ENCODE results near the gene NDRG3.
A peak's percentile ranks its signal among the peaks of the same experiment; 100 is the strongest.
"Not testable (repeated sequence)": the region's sequence is repeated elsewhere in the genome, so short reads cannot be mapped to it uniquely, and the experiment has no call there.

NDRG3 gene

DNA sequence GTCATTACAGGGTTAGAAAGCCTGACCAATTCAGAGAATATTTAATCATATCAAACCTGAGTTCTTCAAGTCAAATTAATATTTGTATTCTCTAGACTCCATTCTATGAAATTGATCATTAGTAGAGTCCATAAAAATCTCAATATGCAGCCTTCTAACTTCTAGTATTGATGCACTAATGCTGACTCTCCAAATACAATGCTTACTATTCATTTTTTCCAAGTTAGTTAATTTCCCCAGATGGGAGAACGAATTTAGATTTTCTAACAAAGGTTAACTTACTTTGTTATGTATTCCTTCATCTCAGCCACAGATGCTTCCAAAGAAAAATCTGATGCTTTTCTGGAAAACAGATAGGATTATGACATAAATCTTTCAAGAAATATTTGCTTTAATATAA lies 12.4 kb upstream of the NDRG3 start:
- DNase-seq: no peak

DNA sequence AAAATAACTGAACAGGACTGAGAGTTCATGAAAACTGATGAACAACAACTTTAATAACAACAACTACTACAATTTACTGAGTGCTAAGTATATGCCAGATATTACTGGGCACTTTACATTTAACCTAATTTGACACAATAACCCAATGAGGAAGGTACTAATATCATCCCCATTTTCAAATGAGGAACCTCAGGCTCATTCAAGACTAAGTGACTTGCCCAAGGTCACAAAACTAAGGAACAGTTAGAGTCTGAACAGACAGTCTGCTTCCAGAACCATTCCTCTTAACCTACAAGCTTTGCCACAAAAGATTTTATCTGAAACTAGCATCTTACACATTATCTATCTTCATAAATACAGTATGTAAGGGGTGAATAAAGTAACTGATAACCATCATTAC lies 10.6 kb upstream of the NDRG3 start:
- DNase-seq: no peak

DNA sequence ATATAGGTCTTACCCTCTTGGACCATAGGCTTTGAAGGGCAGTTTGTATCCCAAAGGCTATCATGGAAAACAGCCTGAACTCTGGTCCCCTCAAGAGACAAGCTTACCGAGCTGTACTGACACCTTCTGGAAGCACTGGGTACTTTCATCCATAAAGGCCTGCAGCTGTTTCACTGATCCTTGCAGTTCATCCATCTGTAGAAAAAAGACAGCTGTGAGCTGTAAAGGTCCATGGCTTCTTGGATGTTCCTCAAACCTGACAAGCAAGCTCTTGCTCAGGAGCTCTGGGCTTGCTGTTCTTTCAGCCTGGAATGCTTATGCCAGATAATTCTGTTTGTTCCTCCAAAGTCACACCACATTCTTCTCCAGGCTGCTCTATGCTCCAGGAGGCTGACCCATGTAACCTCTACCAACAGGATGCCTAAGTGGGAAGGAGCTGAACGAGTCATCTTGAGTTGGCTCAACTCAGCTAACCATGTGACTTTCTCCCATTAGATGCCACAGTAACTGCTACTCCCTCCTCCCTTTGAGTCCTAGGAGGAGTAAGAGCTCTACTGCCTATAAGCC lies 8.8 kb upstream of the NDRG3 start:
- peak; percentile 68 to 86 for DNase-seq

DNA sequence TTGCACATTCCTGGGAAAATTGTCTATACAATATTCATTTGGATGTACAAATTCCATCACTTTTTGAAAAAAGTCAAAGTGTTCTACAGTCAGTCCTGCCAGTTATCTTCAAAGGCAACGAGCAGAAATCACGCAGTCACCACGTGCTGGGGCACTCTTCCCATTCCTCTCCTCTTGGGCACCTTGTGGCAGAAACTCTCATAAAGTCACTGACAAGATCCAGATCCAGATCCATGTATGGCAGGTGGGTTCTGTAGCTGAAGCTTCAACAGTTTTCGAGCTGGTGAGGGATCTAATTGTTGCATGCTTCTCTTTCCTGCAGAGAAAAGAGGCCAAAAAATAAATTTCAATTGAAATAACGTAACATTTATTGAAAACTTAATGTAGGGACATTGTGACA lies 6.7 kb upstream of the NDRG3 start:
- DNase-seq: no peak

DNA sequence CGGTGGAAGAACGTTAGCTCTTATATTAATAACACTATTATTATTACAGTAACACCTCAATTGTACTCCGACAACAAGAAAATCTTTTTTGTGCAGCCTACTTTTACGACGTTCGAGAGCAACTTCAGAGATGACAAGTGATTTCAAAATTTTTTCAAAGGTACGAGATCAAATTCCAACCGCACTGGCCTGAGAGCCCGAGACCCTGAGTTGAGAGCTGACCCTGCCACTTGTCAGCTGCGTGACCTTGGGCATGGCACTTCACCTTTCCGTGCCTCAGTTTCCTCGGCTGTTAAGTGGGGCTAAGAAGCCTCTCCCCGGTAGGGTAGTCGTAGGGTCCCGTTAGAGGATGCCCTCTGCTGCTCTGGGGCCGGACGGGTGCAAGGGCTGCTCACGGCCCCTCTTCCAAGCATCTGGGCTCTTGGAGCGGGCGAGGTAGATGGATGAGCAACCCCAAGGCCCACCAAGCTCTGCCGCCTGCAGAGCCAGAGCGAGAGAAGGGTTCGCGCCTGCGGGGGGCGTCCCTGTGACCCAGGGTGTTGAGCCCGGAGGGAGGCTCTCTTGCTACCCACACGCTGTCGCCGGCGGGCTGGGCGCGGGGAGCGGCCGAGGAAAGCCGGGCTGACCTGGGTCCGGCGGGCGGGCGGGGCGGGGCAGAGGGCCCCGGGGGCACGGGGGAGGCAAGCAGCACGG lies 510 bp downstream of the NDRG3 start:
- DNase-seq: peak; percentile 23 to 78

DNA sequence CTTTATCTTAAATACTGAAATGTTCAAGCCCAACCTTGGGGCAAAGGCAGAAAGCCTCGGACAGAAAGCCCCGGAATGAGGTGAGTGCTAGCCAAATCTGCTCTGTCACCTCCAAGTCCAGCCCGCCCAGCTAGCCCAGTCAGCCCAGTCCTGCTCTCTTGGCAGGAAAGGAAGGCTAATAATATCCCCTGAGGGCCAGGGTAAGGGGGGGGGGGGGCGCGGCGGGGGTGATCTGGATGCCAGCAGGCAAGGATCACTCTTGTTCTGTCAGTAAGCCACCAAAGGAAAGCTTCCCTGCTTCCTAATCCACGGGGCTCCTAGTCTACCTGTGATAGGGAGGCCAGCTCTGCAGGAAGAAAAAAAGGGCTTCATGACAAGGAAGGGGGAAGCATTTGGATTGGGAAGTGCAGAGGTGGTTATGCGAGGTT lies 1.1 kb downstream of the NDRG3 start:
- DNase-seq: peak; percentile 23 to 59

DNA sequence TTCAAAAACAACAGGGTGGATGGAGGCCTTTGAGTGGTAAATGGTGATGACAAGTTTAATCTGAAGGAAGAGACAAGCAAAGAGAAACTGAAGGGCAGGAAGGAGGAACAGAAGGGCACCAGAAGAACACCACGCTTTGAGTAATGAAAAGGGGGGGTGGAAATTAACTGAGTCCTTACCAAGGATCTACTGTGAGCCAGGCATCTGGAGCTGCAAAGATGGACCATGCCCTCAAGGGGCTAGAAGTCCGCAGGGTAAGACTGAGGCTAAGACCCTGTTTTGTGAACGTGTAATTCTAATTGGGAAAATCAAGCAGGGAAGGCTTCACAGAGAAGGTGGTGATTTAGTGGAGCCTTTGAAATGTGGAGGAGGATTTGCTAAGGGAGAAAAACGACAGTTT lies 1.6 kb downstream of the NDRG3 start:
- no peak for DNase-seq

DNA sequence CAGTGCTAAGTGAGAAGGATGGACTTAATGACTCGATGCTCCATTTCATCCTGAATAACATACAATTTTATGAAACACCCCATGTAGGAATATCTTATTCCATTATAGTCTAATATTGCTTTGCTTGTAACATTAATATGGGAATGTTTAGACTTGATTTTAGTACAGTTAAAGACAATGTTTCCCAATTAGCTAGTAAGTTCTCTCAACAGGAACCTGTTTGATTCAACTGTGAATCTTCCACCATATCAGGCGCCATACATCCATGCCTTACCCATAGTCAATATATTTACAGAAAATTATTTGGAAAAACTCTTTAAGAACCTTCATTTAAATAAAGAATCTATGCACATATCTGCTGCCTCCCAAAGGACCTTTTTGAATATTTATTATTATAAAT lies 3.3 kb downstream of the NDRG3 start:
- no peak for DNase-seq

DNA sequence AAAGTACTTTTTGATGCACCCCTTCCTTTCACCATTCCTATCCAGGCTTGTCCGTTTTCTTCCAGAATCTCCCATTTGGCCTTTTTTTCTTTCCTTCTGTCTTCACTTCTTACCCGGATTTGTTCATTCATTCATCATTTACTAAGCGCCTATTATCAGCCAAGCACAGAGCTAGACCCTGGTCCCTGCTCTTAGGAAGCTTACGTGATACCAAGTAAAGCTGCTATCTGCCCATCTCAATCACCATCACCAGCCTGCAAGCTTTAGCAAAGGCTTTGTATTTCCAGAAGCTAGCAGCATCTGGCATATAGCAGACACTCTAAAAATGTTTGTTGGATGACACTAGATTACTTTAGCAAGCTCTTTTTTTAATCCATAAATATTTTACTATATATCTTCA lies 4.8 kb downstream of the NDRG3 start:
- no peak for DNase-seq

DNA sequence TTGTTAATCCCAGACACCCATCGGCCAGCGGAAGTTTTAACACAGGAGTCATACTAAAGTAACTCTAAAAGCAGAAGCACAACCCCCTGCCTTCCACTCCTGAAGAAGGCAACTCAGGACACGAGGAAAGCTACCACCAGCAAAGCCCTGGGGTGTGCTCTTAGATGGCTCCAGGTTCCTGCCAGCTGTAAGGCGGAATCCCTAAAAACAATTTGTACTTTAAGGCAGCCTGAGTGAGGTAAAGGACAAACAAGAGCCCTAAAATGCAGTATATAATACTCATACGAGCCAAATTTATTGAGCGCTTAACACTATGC lies 8.7 kb downstream of the NDRG3 start:
- DNase-seq: no peak

DNA sequence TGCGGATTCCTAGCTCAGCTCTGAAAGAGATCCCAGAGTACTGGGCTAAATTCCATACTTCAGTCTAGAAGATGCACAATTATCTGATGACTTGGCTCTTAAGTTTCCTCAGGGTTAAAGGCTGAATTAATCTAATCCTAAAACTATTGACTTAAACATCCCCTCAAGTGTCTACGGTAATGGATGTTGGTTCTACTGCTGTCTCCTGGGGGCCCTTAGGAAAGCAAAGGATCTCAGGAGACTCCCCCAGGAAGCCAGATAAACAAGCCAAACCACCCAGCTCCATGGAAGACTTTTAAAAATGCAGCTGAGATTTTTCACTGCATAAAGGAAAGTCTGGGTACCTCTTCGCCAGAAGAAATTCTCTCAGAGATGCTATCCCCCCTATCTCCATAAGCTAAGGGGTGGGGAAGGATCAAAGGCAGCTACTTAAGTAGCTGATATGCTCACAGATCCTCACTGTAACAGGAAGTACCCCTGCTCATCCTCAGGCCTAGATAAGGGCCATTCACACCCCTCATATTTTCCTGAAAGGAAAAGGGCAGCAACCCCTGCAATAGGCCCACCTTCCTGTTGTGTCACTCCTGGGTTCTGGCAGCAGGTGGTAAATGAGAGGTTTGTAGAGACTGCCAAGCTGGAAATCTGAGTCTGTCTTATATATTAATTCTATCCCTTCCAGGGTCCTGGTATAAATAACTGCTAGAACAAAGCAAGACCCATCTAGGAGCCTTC lies 9.3 kb downstream of the NDRG3 start:
- DNase-seq: no peak

DNA sequence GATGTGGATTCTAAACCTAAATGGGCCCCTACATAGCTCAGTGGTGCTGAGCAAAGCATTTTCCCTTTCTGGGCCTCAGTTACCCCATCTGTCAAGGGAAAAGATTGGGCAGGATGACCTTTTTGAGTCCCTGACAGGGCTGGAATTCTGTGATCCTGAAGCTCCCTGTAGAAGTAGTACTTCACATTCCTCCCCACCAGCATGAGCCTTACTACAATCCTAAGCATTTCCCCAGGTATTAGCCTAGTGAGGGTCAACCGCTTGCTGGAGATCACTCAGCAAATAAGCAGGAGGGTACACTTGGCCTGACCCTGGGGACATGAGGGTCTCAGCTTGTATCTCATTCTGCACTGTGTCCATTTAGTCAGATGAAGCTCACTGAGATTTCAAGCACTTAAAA lies 13.4 kb downstream of the NDRG3 start:
- no peak for DNase-seq

DNA sequence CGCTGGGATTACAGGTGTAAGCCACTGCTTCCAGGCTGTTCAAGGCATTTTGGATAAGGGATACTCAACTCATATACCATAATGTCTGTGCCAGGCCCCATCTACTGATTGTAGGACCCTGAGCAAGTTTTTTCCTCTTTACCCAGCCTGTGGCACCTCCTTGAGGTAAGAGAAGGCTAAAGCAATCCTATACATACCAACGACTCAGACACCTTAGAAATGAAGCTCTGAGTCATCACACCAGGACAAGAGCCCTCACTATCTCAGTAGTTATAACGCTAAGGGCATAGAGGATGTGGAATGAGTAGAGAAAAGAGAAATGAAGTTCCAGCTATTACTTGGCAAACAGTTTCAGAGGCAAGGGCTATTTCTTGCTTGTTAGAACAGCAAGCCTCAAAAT lies 16.9 kb downstream of the NDRG3 start:
- peak in 1 of 2 experiments; percentile 45 for DNase-seq

DNA sequence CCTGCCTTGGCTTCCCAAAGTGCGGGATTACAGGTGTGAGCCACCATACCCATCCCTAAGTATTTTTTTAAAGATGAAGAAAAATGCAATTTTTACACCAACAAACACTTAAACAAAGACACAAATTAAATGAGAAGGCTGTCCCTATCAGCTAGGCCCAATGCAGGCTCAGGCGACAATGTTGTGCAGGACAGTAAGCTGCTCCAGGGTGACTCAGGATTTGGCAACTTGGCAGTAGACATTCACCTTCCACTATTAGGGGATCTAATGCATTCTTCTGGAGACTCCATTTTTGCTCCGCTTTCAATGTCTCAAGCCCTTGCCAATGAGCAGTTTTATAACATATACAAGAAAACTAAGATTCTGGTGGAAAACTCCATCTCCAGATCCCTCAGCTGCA lies 19.7 kb downstream of the NDRG3 start:
- DNase-seq: no peak

DNA sequence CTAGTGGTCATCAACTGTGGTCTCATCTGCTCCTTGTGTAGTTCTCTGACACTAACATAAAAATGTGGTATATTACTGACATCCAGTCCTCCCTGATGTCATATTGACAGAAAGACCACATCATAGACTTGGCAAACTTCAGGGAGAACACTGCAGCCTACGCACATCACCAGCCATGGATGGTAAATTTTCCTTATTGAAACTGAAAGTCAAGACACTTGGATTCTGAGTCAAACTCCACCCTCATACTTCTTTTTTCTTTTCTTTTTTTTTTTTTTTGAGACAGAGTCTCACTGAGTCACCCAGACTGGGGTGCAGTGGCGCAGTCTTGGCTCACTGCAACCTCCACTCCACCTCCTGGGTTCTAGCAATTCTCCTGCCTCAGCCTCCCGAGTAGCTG lies 25.4 kb downstream of the NDRG3 start:
- DNase-seq: no peak

DNA sequence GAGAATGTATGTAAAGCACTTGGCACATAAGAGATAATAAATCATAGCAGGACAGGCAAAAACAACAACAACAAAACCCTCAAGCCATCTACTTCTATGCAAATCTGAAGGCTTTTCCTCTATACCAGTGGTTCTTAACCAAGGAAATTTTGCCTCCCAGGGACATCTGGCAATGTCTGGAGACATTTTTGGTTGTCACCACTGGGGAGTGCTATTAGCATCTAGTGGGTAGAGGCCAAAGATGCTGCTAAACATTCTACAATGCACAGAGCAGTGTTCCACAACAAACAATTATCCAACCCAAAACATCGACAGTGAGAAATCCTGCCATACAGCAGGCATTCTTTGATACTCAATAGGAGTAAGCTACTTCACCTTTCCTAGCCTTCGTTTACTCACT lies 28.2 kb downstream of the NDRG3 start:
- peak in 1 of 2 experiments; percentile 28 for DNase-seq

DNA sequence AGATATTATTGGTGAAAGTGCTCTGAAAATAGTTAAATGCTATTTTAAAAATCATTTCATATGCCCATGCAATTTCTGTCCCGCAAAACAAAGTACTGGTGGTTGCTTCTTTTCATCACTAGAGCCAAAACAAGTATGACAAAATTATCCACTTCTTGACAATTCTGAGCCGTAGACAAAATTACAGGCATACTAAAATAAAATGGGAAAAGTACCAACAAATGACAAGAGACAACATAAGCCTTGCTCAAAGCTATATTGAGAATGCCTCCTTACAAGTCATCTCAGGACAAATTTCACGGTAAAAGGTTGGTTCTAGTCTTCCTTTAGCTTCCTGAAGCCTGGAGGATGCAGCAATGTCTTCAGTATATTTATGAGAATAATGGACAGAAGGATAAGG lies 28.9 kb downstream of the NDRG3 start:
- no peak for DNase-seq

DNA sequence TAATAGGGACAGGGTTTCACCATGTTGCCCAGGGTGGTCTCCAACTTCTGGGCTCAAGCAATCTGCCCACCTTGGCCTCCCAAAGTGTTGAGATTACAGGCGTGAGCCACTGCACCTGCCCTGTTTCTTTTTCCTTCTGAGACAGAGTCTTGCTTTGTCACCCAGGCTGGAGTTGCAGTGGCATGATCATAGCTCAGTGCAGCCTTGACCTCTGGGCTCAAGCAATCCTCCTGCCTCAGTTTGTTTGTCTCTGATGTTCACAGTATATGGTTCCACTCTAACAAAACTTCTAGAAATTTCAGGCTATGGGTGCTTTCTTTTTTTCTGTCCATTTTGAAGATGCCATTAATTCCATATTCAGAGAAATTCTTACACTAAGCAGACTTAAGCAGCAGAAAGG lies 33.1 kb downstream of the NDRG3 start:
- DNase-seq: no peak

DNA sequence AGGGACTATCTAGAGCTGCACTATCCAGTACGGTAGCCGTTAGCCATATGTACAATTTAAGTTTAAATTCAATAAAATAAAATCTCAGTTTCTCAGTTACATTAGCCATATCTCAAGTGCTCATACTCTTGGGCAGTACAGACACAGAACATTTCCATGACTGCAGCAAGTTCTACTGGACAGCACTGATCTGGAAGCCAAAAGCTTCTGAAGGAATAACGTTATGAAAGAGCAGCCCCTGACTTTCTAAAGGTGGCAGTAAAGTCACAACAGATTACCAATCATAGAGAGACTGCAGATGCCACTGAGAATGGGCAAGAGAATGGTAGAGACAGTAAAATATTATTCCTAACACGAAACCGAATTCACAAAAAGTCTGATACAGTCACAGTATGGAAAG lies 36.8 kb downstream of the NDRG3 start:
- no peak for DNase-seq

DNA sequence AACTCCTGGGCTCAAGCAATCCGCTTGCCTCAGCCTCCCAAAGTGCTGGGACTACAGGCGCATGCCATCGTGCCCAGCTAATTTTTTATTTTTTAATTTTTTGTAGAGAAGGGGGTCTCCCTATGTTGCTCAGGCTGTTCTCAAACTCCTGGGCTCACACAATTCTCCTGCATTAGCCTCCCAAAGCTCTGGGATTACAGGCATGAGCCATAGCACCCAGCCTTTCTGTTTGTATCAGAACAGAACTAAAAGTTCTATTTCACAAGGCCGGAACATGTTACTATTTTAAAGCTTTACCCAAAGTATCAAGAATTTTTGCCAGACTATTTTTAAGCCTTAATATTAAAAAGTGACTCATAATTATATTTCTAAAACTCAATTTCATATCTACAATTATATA lies 42.4 kb downstream of the NDRG3 start:
- no peak for DNase-seq

DNA sequence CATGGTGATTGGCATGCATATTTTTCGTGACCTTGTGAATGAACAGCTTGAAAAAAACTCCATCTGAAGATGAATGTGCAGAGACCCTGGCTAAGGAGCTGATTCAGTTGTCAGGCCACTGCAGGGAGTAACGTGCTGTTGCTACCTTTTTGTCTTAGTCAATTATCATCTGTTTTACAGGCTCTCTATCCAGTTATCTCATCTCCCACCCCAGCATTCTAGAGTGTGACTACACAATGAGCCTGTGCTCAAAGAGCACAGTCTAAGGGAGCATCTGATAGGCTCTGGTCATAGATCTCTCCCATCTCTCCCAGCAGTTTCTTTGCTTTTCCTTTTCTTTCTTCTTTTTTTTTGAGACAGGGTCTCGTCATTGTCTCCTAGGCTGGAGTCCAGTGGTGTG lies 45.5 kb downstream of the NDRG3 start:
- no peak for DNase-seq

DNA sequence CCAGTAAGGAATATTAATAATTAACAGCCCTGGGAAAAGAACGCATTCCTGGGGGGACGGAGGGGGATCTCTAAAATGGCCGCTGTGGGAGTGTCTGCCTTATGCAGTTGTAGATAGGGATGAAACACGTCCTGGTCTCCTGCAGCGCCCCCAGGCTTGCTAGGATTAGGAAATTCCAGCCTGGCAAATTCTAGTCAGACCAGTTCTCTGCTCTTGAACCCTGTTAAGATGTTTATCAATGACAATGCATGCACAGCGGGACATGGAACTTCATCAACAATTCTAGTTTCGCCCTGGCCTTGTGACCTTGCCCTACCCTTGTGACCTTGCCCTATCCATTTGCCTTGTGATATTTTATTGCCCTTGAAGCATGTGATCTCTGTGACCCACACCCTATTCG lies 50.4 kb downstream of the NDRG3 start:
- DNase-seq: not testable (repeated sequence)

DNA sequence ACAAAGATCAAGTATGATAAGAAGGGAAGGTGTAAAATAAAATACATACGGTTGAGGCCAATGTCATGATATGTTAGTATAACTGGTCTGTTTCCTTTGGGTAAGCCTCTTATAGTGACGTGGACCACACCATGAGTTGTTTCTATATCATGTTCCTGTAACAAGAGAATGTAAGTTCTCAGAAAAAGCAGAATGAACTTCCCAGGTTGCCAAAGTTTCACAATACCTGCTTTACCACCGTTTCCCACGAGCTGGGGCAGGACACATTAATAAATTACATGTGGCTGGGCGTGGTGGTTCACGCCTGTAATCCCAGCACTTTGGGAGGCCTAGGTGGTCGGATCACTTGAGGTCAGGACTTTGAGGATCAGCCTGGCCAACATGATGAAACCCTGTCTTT lies 57.3 kb downstream of the NDRG3 start:
- no peak for DNase-seq

DNA sequence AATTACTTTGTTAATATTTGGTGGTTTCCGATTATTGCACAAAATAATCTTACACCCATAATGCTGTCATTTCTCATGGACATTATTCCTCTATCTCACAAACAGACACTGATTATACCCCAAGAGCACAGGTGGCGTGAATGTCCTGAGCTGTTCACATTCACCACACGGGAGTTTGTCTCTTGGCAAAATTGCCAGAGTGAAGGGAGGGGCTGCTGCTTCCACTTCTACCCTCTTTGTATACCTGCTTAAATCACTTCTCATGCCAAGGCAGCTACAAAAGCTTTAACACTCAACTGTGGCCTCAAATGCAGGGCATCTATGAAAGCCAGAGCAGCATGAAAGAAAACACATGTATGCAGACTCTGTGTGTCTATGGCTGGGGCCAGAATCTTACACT lies 58.0 kb downstream of the NDRG3 start:
- DNase-seq: no peak

DNA sequence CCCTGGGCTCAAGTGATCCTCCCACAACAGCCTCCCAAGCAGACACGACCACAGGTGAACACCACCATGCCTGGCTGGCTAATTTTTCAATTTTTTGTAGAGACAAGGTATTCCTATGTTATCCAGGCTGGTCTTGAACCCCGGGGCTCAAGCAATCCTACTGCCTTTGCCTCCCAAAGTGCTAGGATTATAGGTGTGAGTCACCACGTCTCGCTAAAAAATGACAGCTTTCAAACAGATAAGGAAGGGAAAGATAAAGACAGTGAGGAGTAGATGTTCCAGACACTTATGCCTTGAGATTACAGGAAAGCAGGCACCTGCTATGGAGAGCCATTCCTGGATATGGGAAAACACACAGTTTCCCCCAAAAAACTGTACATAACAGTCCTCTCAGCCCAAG lies 58.9 kb downstream of the NDRG3 start:
- DNase-seq: no peak
